HT-29 (cell line): ENCODE measurements around the gene MAB21L4. TPM values are rescaled to one million over a fixed set of nuclear protein-coding genes. Genes with fewer than 3 reads are reported as not detected.

Experiments
- DNase-seq: peaks from one replicate; pipeline ENCODE4 v3.0.0-alpha.2; 2015; ENCODE audit warnings: low spot score
- total RNA-seq: library from RNA; depleted of rRNA; stranded (reverse); fragments of >200 nt; shearing (Covaris generic); gene quantifications from 2 replicates; pipeline ENCODE4 v1.2.3, GENCODE V29; 2014

MAB21L4 gene
- total RNA-seq, 1 experiment from 2014 or later = 20.7 TPM

DNA sequence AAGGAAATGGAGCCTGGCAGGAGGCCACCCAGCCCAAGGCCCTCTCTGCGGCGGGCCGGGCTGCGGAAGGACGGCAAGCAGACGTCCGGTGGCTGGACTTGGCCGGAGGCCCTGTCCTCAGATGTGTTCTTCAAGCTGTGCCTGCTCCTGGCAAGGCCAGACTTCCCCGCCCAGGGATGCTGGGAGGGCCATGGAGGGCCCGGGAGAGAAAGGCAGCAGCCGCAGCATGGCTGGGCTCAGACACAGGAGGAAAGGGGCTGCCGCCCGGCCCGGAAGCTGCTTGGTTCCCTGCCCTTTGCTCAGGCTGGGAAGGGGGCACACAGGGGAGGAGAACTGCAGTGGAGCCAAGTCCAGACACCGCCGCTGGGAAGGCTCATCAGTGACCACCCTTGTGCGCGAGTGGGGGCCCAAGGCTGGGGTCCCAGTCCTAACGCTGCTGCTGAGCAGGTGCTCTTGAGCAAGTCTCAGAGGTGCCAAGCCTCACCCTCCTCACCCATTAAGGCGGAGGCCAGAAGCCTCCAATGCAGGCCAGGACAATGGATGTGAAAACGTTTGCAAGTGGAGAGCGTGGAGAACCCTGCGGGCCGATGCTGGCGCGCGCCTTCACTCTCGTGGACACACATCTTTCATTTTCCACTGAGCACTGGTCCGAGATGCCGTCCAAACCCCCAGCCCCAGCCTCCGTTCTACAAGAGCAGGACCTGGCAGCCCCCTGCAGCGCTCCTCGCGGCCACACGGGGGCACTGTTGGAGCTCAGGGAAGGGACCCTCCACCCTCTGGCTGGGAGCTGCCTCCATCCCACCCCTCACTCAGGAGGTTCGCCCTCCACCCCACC lies 18.1 kb upstream of the MAB21L4 start:
- DNase-seq = peak; percentile 41

DNA sequence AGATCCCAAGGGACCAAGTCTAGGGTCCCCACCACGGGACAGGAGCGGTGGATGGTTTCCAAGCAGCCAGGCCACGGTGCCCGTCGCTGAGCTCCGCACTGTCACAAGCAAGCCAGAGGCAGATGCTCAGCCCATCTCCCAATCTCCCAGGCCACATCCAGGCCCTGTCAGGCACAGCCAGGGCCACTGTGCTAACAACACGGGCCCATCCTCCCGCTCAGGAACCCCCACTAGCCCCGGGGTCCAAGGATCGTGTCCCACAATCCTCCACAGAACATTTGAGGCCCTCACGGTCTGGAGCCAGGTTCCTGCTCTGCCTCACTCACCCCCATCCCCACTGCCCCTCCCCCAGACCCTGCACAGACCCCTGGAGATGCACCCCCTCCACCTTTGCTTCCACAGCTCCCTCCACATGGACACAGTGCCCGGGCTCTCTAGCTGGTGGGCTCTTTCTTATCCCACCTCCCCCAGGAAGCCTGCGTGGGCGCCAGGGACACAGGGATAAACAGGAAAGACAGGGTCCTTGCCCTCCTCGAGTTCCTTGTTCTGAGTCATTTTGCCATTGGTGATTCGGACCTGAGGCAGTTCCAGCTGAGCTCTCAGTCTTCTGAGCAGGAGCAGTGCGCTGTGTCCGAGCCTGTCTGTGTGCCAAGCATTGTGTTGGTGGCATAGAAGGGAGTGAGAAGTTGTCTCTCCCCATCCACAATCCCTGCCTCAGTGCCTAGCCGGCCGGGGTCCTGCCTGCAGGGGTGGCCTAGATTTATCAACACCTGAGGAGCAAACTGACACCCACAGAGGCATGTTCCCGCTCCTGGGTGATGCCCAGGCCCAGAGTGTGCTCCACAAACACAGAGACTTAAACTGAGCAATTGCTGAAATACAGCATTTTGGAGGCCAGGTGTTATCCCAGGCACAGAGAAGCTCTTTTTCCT lies 17.2 kb upstream of the MAB21L4 start:
- no peak for DNase-seq

DNA sequence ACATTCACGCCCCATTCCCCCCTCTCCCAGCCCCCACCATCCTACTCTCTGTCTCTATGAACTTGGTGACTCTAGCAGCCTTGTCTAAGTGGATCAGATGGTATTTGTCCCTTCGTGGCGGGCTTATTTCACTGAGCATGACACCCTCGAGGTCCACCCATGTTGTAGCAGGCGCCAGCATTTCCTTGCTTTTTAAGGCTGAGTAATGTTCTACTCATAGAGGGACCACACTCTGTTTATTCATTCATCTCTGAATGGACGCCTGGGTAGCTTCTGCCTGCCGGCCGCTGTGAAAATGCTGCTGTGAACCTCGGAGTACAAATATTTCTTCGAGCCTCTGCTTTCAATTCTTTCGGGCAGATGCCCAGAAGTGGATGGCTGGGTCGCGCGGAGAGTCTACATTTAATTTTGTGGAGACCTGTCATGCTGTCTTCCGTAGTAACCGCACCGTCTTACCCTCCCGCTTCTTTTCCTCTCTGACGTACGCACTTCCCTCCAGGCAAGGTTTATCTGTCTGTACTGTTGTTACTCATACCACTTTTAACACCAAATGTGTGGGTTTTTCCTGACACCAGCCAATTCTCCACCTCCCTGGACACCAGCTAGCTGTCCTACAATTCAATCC lies 15.8 kb upstream of the MAB21L4 start:
- DNase-seq = no peak

DNA sequence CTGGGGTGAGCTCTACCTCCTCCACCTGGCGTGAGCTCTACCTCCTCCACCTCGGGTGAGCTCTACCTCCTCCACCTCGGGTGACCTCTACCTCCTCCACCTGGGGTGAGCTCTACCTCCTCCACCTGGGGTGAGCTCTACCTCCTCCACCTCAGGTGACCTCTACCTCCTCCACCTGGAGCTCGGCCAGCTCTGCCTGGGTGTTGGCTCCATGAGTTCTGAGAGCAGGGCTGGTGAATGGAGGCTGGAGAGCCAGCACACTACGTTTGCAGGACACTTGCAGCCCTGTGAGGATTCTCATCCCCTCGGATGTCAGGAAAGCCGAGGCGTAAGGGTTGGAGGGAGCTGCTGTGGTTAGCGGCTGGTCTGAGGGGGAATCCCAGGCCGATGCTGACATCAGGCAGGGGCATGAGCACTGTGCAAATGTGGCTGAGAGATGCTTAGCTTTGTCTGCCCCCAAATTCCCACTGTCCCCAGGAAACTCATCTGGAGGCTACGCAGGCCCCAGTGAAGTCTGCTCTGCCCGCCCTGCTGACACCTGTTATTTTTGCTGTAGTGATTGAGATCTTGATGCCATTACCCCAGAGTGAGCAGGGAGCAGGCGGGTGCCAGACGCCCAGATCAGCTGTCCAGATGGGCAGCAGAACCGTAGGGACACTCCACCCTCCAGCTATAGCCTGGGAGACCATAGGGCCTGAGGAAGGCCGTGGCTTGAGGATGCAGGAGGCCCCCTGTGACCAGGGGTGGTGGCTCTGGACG lies 13.4 kb upstream of the MAB21L4 start:
- no peak for DNase-seq

DNA sequence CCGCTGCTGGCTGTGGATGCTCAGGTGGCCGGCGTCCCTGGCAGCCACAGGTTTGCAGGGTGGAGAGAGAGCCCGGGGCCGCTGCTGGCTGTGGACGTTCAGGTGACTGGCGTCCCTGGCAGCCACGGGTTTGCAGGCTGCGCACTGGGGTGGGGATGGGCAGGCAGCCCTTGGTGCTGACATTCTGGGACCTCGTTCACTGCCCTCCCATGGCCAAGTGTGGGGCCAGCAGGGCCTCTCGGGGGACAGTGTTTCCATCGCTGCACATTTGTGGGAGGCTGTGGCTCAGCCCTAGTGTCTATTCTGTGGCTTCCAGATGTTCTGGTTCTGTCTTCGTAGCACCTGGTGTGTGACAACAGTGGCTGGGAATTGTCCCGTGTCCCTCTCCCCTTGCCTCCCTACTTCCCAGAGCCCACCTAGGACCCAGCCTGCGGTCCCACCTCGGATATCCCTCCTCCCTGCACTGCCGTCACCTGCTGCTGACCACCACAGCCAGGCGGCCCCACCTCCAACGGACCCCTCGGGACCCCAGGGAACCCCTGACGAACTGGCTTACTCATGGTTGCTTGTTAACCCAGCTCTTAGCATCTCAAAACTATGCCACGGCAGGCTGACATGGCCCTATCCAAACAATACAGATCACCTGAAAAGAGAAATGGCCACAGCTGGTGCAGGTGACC lies 11.1 kb upstream of the MAB21L4 start:
- no peak for DNase-seq

DNA sequence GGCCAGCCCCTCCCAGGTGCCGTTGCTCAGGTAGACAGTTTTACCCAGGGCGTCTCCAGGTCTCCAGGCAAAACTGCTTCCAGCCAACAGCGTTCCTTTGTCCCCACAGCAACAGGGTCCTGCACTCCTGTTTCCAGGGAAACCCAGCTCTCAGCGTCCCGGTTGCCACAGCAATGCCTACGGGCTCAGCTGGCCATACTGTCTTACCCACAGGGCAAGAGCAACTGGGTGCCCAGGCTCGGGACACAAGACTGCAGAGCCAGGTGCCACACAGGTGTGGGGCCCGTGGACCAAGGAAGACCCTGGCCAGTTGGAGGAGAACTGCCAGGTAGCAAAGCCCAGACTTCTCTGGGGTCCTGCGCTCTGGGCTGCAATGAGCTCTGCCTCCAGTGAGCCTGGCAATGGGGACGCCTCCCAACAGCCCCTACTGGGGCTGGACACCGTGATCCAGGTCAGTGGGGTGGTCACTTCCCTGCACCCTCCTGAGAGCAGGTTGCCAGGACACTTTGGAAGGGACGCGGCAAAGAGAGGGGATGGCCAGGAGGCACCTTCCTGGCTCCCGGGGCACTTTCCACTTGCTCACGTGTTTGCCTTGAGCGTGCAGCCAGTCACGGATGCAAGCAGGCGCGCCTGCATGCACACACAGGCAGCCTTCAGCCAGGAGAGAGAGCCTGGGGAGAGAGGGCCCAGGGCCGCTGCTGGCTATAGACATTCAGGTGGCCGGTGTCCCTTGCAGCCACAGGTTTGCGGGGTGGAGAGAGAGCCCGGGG lies 10.4 kb upstream of the MAB21L4 start, which contains the start of gene CROCC2:
CROCC2 (plus strand) TSS at position 196 of the 770 bp plus-strand sequence; CDS start at position 374, 178 bp downstream.
- DNase-seq = no peak

DNA sequence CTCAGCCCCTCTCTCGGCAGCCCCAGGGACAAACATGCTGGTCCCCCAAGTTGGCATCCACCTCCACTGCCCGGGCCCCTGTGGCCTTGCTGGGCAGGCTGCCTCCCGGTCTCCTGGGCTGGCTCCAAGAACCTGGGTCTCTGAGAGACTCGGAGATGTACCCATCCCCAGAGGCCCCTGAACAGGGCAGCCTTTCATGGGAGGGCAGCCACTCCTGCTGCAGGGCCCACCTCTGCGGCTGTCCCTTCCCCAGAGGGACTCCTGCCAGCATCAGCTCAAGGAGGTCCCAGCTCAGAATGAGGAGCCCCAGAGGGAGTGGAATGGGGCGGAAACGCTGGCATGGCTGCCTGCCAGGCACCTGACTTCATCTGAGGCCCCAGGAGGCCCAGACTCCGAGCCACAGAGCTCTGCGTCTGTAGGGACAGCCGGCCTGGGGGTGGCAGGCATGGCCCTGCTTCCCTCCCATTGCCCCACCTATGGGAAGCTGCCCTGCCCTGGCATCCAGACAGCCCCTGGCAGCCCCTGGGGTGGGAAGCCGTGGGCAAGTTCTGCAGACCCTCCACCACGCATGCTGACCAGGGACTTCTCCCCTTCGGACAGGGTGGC lies 9.3 kb upstream of the MAB21L4 start:
- DNase-seq = no peak

DNA sequence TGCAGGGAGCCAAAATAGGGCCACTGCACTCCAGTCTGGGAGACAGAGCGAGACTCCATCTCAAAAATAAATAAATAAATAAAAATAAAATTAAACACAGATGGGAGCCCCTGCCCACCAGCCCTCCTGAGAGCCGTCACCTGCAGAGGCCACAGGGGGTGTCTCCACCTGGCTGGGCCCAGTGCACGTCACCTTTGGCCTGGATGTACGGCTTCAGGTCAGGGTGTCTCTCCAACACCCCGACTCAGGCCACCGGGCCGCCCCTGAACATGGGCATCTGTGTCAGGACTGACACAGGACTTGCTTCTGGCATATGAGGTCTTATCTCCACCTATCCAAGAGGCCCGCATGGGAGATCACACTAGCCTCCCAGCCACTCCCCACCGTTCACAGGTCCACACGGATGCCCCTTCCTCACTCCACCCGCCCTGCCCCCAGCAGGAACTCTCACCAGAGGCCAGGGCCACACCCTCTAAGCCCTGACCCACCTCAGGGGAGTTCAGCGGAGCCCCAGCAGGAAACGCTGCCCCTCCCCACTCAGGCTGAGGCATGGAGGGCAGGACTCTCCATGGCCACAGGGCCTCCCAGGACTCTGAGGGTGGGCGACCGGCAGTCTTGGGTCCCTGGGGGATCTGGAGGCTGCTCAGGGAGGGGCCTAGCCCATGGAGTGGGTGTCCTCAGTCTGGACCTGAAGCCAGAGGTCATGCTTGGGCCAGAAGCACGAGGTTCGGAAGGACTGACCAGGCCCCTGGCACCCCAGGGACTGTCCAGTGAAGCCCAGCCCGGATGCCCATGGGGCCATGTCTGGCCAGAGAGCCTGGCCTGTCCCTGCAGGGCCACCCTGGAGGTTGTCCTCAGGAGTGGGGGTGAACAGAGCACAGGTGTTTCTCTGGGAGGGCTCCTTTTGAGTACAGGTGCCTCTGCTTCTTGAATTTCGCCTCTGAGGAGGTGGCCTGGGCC lies 8.5 kb upstream of the MAB21L4 start:
- no peak for DNase-seq

DNA sequence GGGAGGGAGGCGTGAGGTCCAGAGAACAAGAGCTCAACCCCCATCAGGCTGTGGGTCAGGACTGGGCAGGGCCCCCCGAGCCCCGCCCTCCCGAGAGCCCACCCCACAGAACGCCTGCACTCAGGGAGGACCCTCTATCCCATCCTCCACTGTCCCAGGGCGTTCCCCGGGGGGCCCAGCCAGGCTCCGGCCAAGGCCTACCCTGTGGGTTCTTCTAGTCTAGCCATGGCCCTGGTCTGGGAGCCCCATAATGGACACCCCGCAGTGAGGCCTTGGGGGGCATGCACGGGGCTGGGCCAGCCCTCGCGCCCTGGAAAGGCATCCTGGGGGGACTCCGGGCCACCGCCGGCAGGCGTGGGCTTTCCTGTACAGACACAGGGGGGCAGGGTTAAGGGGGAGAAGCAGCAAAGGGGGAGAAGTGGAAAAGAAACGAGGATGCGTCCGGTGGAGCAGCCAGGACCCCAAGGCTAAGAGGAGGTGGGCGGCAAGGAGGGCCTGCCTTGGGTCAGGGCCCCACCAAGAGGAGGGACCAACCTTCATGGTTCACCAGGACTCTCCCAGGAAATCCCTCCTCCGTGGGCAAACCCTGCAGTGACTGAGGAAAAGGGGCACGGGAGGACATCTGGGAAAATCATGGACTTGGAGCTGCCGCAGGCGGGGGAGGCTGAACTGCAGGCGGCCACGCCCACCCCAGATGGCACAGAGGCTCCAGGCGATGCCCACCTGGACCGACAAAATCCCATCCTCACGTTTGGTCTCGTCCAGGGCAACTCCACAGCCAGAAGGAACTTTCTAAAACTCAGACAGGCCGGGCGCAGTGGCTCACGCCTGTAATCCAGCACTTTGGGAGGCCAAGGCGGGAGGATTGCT lies 7.5 kb upstream of the MAB21L4 start:
- DNase-seq = no peak

DNA sequence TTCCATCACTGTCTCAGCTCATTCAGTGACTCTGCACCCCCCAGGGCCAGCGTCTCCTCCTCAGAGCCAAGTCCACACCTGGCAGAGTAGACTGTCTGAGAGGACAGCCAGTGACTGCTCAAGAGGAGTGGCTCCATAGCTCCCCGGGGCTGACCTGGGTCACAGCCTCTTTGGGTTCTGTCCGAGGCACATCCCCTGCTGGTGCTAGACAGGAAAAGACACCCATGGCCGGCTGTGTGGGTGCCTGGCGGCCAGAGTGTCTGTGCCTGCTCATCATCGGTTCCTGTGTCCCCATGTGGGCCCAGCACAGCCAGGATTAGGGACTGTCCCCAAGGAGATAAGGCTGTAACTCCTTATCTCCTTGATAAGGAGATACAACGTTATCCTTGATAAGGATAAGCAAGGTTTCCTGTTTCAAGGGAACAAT lies 6.7 kb upstream of the MAB21L4 start:
- no peak for DNase-seq

DNA sequence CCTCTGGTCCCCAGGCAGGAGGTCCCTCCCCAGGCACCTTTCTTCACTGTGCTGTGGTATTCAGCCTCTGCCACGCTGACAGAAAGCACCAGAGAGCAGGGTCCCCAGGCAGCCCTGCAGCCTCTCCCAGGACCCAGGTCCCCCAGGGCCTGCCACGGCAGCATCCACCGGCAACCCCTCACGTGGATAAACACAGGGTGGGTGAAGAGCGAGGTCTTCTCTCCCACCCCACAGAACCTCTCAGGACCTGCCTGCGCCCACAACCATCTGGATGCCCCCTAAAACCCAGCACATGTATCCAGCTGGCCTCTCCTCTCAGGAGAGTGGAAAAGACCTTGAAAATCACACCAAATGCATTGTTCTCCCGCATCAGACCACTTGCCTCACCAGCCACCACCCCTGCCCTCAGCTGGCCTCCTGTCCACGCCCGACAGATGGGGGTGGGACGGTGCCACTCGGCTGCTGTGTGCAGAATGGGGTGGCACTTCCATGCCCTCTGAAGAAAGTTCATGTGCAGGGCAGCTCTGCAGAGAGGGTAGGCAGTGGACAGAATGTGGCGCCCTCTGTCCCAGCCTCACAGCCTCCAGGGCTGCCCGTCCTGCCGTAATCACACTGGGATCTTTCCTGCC lies 6.1 kb upstream of the MAB21L4 start:
- no peak for DNase-seq

DNA sequence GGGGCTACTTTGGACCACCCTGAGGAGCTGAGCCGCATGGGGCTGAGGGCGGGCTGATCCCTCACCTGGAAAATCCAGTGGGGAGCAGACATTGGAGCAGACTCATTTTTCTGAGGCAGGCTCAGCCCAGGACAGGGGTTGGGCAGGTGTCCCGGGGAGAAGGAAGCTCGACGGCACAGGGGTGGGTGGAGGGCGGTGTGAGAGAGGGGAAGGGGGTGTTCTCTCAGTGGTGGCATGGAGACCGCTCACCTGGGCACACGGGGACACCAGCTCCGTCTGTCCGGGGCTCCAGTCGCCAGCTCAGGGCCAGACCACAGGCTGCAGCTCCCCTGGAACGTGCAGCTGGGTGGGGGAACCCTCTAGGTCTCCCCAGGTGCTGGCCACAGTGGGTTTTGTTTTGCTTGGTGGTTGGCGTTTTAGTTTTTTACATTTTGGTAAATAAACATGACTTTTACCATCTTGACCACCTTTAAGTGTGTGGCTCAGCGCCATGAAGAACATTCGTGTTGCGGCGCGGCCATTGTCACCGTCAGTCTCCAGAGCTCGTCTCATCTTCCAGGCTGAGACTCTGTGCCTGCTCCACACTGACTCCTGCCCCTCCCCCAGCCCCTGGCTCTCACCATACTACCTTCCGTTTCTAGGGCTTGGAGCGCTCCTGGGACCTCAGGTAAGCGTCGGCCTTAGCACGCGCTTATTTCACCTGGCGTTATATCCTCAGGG lies 4.3 kb upstream of the MAB21L4 start:
- DNase-seq = no peak

DNA sequence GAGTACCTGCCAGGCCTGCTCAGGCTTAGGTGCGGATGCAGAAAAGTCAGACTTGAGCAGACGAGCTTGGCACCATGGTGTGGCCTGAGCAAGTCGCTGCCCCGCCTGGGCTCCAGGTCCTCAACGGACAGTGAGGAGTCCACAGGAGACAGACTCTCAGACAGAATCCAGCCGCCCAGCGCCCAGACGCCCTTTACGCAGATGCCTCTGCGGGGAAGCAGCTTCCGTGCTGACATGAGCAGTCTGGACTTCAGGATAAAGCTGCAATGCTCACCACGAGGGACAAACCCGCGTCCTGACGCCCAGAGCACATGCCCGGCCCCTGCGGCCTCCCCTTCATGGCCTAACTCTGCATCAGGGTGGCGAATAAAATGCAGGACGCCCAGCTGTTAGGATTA lies 3.5 kb upstream of the MAB21L4 start:
- DNase-seq = no peak

DNA sequence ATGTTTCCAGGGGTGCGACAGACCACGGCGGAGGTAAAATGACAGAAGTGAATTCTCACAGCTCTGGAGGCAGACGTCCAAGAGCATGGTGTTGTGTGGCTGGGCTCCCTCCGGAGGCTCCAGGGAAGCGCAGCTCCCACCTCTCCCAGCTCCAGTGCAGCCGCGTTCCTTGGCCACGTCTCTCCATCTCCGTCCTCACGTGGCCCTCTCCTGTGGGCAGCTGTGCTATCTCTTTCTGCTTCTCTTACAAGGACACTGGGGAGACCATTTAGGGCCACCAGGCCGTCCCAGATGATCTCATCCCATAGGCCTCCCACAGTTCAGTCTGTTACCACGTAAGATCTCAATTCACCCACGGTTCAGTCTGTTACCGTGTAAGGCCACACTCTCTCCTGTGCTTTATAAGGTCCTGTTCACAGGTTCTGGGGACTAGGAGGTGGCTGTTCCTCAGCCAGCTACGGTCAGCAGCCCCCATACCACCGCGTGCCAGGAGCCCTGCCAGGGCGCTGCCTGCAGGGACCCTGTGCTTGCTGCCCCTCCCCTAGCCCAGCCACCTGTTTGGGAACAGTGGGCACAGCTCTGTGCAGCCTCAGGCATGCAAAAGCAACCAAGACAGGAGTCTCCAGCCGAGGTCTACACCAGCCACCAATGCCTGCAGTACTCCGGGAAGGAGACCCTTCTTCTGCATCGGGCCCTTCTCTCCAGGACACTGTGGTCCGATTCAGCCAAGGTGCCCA lies 2.9 kb upstream of the MAB21L4 start:
- DNase-seq = no peak

DNA sequence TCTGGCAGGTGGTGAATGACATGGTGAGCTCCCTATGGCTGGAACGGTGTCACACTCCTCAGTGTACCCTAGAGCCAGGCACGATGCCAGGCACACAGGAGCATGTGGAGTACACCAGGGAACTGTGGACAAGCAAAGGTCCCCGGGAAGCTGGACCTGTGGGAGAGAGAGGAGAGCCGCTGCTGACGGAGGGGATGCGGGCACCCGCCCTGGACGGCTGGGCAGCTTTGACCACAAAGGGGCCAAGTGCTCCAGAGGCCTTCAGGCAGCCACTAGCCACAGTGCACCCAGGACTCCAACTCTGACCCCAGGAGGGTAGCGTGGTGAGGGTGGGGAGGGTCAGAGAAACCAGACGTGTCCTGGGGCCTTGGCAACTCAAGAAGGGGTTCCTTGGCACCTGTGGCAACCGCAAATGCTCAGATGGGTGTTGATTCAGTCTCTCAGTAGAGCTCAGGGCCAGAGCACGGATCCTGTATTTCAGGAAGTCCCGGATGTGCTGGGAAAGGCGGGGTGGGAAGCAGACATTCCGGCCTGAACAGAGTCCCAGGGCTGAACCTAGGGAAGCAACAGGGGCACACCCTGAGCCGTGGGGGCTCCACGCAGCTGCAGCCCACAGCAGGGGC lies 2.3 kb upstream of the MAB21L4 start:
- DNase-seq = peak; percentile 74
